HG03342 (cell line): ENCODE data around the gene IFI30.

Experiments
- ATAC-seq: cut with Tn5 transposase; IDR thresholded peaks from one replicate; pipeline ENCODE4 v1.9.1; 2021; ENCODE audit warnings: mild to moderate bottlenecking, moderate library complexity; ENCODE audit not compliant: unreplicated experiment

IFI30 gene

GRCh38 chr19:18170714-18171255 is 2.8 kb upstream of the IFI30 start:
- ATAC-seq = no peak

- ATAC-seq = no peak
These were observed 1.8 kb upstream of the IFI30 start for GRCh38 chr19:18171605-18172327.

GRCh38 chr19:18172331-18173053 is 1.1 kb upstream of the IFI30 start:
- ATAC-seq = no peak

GRCh38 chr19:18173054-18173571 is 500 bp upstream of the IFI30 start:
- ATAC-seq = no peak

GRCh38 chr19:18174983-18175382 is 1.4 kb downstream of the IFI30 start:
- no peak for ATAC-seq

- no peak for ATAC-seq
These were observed 3.0 kb downstream of the IFI30 start for GRCh38 chr19:18176367-18177310.

- no peak for ATAC-seq
These were observed 6.3 kb downstream of the IFI30 start for GRCh38 chr19:18179957-18180356.

GRCh38 chr19:18183529-18183928 is 9.9 kb downstream of the IFI30 start:
- ATAC-seq = no peak

- no peak for ATAC-seq
These were observed 11.9 kb downstream of the IFI30 start for GRCh38 chr19:18185538-18185937.

GRCh38 chr19:18190278-18190677 is 16.7 kb downstream of the IFI30 start:
- ATAC-seq = no peak

GRCh38 chr19:18191640-18192062 is 18.0 kb downstream of the IFI30 start:
- no peak for ATAC-seq

GRCh38 chr19:18192673-18193387 is 19.2 kb downstream of the IFI30 start, which contains the start of gene MPV17L2:
Gene MPV17L2 (plus strand): TSS chr19:18193218. CDS start chr19:18193282, 64 bp downstream.
- peak; percentile 84 for ATAC-seq

- ATAC-seq = no peak
These were observed 20.0 kb downstream of the IFI30 start for GRCh38 chr19:18193388-18194180.

GRCh38 chr19:18194181-18194530 is 20.5 kb downstream of the IFI30 start:
- no peak for ATAC-seq

- ATAC-seq = no peak
These were observed 21.1 kb downstream of the IFI30 start for GRCh38 chr19:18194554-18195238.

GRCh38 chr19:18196511-18196845 is 22.9 kb downstream of the IFI30 start:
- ATAC-seq = no peak

- ATAC-seq = no peak
These were observed 23.7 kb downstream of the IFI30 start for GRCh38 chr19:18197306-18197705.

GRCh38 chr19:18197941-18198340 is 24.3 kb downstream of the IFI30 start:
- no peak for ATAC-seq

GRCh38 chr19:18198374-18198773 is 24.8 kb downstream of the IFI30 start:
- ATAC-seq = no peak
